ENCODE measurements around the gene DUSP10. TPM values are rescaled to one million over a fixed set of nuclear protein-coding genes. Genes with fewer than 3 reads are reported as not detected.

The DUSP10 gene
- polyA plus RNA-seq, 3 donors = 10.4 to 41.1 (median 12.7) TPM

GRCh38 chr1:221693087-221693486 lies 48.8 kb downstream of the DUSP10 start:
- Mint-ChIP-seq H3K27ac (no peak overlapping the region), H3K4me3 (no peak overlapping the region), H3K27me3 (ENCODE audit: low read depth in 3 of 3) (no peaks in the 10 kb centered on the region), H3K4me1 (peaks cover 30% of the 10 kb centered on the region), H3K9me3 (peaks cover 0 to 9% (median 5%) of the 10 kb centered on the region in 7 donors), H3K36me3 (no peaks in the 10 kb centered on the region)
- peaks cover 17 to 18% of the 10 kb centered on the region in 2 donors for H3K4me1 ChIP-seq (ENCODE audit: control insufficient read depth in 1 of 2, insufficient read depth in 2 of 2, low read length in 2 of 2)
- H3K79me2 ChIP-seq (ENCODE audit: insufficient read depth, low read length) = no peaks in the 10 kb centered on the region
- intact Hi-C loops (cut with micrococcal nuclease) = no loop called here
- H3K9ac ChIP-seq (ENCODE audit: insufficient read depth, low read length, poor library complexity, severe bottlenecking) = no peak overlapping the region
- DNase-seq = no peak
- no peak overlapping the region for H3K27ac ChIP-seq (ENCODE audit: low read depth in 1 of 2, low read length in 2 of 2)
- H3K9me3 ChIP-seq (replicated peaks in 1 of 2; ENCODE audit: control insufficient read depth in 1 of 2, insufficient read depth in 1 of 2, low read length in 2 of 2) = peaks cover 0 to 5% of the 10 kb centered on the region in 2 donors
- H3K4me2 ChIP-seq (replicated peaks; ENCODE audit: extremely low read depth, low read length, poor library complexity, severe bottlenecking) = no peak overlapping the region
- H3K4me3 ChIP-seq (replicated peaks in 1 of 3; ENCODE audit: low read depth in 2 of 3, low read length in 3 of 3) = no peak overlapping the region
- no peaks in the 10 kb centered on the region for H3K36me3 ChIP-seq (replicated peaks in 1 of 2; ENCODE audit: control insufficient read depth in 1 of 2, insufficient read depth in 2 of 2, low read length in 2 of 2)
- H4K20me1 ChIP-seq (ENCODE audit: insufficient read depth, low read length) = no peaks in the 10 kb centered on the region
- no peaks in the 10 kb centered on the region for H3K27me3 ChIP-seq (ENCODE audit: control insufficient read depth in 2 of 2, insufficient read depth in 2 of 2, low read length in 2 of 2)
- WGBS (ENCODE audit: insufficient coverage) = no CpG with 5 or more reads among the region's 2 CpGs
- peak; percentile 34 for TF ChIP-seq CTCF (IDR thresholded peaks at IDR 0.05)
- H2AFZ ChIP-seq (ENCODE audit: insufficient read depth, low read depth, low read length, poor library complexity, severe bottlenecking) = no peak overlapping the region

- no CpG with 5 or more reads among the region's 2 CpGs for WGBS (ENCODE audit: insufficient coverage)
- no peaks in the 10 kb centered on the region for H3K27me3 Mint-ChIP-seq (ENCODE audit: low read depth in 3 of 3)
- intact Hi-C loops (cut with micrococcal nuclease) = no loop called here
Observed at GRCh38 chr1:221692643-221693042, 49.2 kb downstream of the DUSP10 start.

More at GRCh38 chr1:221692643-221693042, 49.2 kb downstream of the DUSP10 start:
- Histone ChIP-seq H3K4me2 (replicated peaks; ENCODE audit: extremely low read depth, low read length, poor library complexity, severe bottlenecking) (no peak overlapping the region), H3K9me3 (replicated peaks in 1 of 2; ENCODE audit: control insufficient read depth in 1 of 2, insufficient read depth in 1 of 2, low read length in 2 of 2) (peaks cover 0 to 5% of the 10 kb centered on the region in 2 donors), H3K36me3 (replicated peaks in 1 of 2; ENCODE audit: control insufficient read depth in 1 of 2, insufficient read depth in 2 of 2, low read length in 2 of 2) (no peaks in the 10 kb centered on the region), H3K79me2 (ENCODE audit: insufficient read depth, low read length) (no peaks in the 10 kb centered on the region), H3K9ac (ENCODE audit: insufficient read depth, low read length, poor library complexity, severe bottlenecking) (no peak overlapping the region), H3K4me3 (replicated peaks in 1 of 3; ENCODE audit: low read depth in 2 of 3, low read length in 3 of 3) (no peak overlapping the region), H3K27ac (ENCODE audit: low read depth in 1 of 2, low read length in 2 of 2) (no peak overlapping the region), H3K27me3 (ENCODE audit: control insufficient read depth in 2 of 2, insufficient read depth in 2 of 2, low read length in 2 of 2) (no peaks in the 10 kb centered on the region), H2AFZ (ENCODE audit: insufficient read depth, low read depth, low read length, poor library complexity, severe bottlenecking) (no peak overlapping the region), H4K20me1 (ENCODE audit: insufficient read depth, low read length) (no peaks in the 10 kb centered on the region), H3K4me1 (ENCODE audit: control insufficient read depth in 1 of 2, insufficient read depth in 2 of 2, low read length in 2 of 2) (peaks cover 13 to 14% of the 10 kb centered on the region in 2 donors)
- no peak for DNase-seq
- Mint-ChIP-seq H3K36me3 (peaks cover 0 to 2% of the 10 kb centered on the region in 2 donors), H3K4me3 (no peak overlapping the region), H3K27ac (no peak overlapping the region), H3K9me3 (peaks cover 0 to 9% (median 5%) of the 10 kb centered on the region in 7 donors), H3K4me1 (peaks cover 26% of the 10 kb centered on the region)
- no peak for TF ChIP-seq CTCF (IDR thresholded peaks at IDR 0.05)
